IMR-90 (cell line): ENCODE measurements around the gene ZNF580.

Experiments
- BHLHE40 ChIP-seq: fragments of 150-350 bp; IDR thresholded peaks from 2 replicates; pipeline ENCODE4 v1.6.1; 2016; ENCODE audit warnings: mild to moderate bottlenecking, low read depth, low read length
- CTCF ChIP-seq: conservative IDR thresholded peaks from 2 replicates; pipeline ENCODE4 v1.5.1; 2012; ENCODE audit warnings: mild to moderate bottlenecking, low read depth, low read length, improper control_type of control experiment
- FOS ChIP-seq: fragments of 150-350 bp; IDR thresholded peaks from 2 replicates; pipeline ENCODE4 v1.6.1; 2016; ENCODE audit warnings: low read depth, low read length
- RAD21 ChIP-seq: IDR thresholded peaks from 2 replicates; pipeline ENCODE4 v1.6.1; 2012; ENCODE audit warnings: low read length, improper control_type of control experiment

GRCh38 chr19:55659822-55660221 is 19.0 kb downstream of the ZNF580 start:
- TF ChIP-seq CTCF, result no peak
- TF ChIP-seq FOS, result no peak
- no peak for TF ChIP-seq BHLHE40
- no peak for TF ChIP-seq RAD21
